HPDE6-E6E7 (cell line): Measurements from ENCODE around the gene TMEM238.
"Not testable (repeated sequence)": the region's sequence is repeated elsewhere in the genome, so short reads cannot be mapped to it uniquely, and the experiment has no call there.

Experiments
- DNase-seq: peaks from one replicate; pipeline ENCODE4 v3.0.0; 2011; ENCODE audit warnings: missing footprints; ENCODE audit errors: extremely low spot score

The TMEM238 gene

GRCh38 chr19:55339889-55340783, 44.0 kb downstream of the TMEM238 start:
- no peak for DNase-seq

GRCh38 chr19:55339105-55339888, 44.8 kb downstream of the TMEM238 start, which contains the start of gene KMT5C:
TSS of gene KMT5C (plus strand) at chr19:55339876. CDS start at chr19:55341937, 2,061 bp downstream.
- DNase-seq: peak; percentile 99

GRCh38 chr19:55336101-55336500, 48.0 kb downstream of the TMEM238 start:
- DNase-seq: peak; percentile 76

- no peak for DNase-seq
These were observed 50.2 kb downstream of the TMEM238 start for GRCh38 chr19:55333870-55334269.

GRCh38 chr19:55329791-55330190, 54.3 kb downstream of the TMEM238 start:
- DNase-seq: not testable (repeated sequence)
